Measurements from ENCODE around the gene PCNA.
A peak's percentile ranks its signal among the peaks of the same experiment; 100 is the strongest.

The PCNA gene

GRCh38 chr20:5119435-5120184 is at the start of gene PCNA:
TSS of gene PCNA (minus strand) at chr20:5119958. CDS start at chr20:5119798, 160 bp downstream.
- FAIRE-seq, result peak; percentile 90

- FAIRE-seq, result no peak
These were observed 49.1 kb upstream of the PCNA start for GRCh38 chr20:5168651-5169396.

- no peak for FAIRE-seq
These were observed 45.2 kb upstream of the PCNA start for GRCh38 chr20:5164645-5165625.

- no peak for FAIRE-seq
These were observed 41.9 kb upstream of the PCNA start for GRCh38 chr20:5161536-5162164.

GRCh38 chr20:5160882-5161281 is 41.1 kb upstream of the PCNA start:
- no peak for FAIRE-seq

- no peak for FAIRE-seq
These were observed 40.2 kb upstream of the PCNA start for GRCh38 chr20:5159928-5160327.

GRCh38 chr20:5156675-5157448 is 37.1 kb upstream of the PCNA start:
- no peak for FAIRE-seq

- FAIRE-seq, result no peak
These were observed 35.6 kb upstream of the PCNA start for GRCh38 chr20:5155404-5155803.

- no peak for FAIRE-seq
These were observed 34.8 kb upstream of the PCNA start for GRCh38 chr20:5154543-5154925.

- FAIRE-seq, result no peak
These were observed 34.1 kb upstream of the PCNA start for GRCh38 chr20:5153612-5154542.

- no peak for FAIRE-seq
These were observed 33.4 kb upstream of the PCNA start for GRCh38 chr20:5153152-5153467.

- no peak for FAIRE-seq
These were observed 30.7 kb upstream of the PCNA start for GRCh38 chr20:5150226-5151076.

GRCh38 chr20:5149892-5150225 is 30.1 kb upstream of the PCNA start:
- no peak for FAIRE-seq

GRCh38 chr20:5148581-5148980 is 28.8 kb upstream of the PCNA start:
- no peak for FAIRE-seq

- no peak for FAIRE-seq
These were observed 27.3 kb upstream of the PCNA start for GRCh38 chr20:5146871-5147592.

- no peak for FAIRE-seq
These were observed 26.4 kb upstream of the PCNA start for GRCh38 chr20:5146099-5146668.

- no peak for FAIRE-seq
These were observed 25.8 kb upstream of the PCNA start for GRCh38 chr20:5145365-5146098.

GRCh38 chr20:5143851-5144250 is 24.1 kb upstream of the PCNA start:
- FAIRE-seq, result no peak

Measured in TTC549 (cell line).